ENCODE results near the gene FGF9.

FGF9 gene

GRCh38 chr13:21675095-21675991 lies 4.5 kb downstream of the FGF9 start:
- no peak for DNase-seq

GRCh38 chr13:21676611-21677021 lies 5.7 kb downstream of the FGF9 start:
- DNase-seq: no peak

- no peak for DNase-seq
Measured at GRCh38 chr13:21677075-21677623, 6.3 kb downstream of the FGF9 start.

GRCh38 chr13:21683034-21683733 lies 12.3 kb downstream of the FGF9 start:
- peak; percentile 67 for DNase-seq

GRCh38 chr13:21684576-21684975 lies 13.7 kb downstream of the FGF9 start:
- DNase-seq: no peak

GRCh38 chr13:21685485-21686064 lies 14.7 kb downstream of the FGF9 start:
- no peak for DNase-seq

GRCh38 chr13:21686751-21687391 lies 16.0 kb downstream of the FGF9 start:
- no peak for DNase-seq

- no peak for DNase-seq
Measured at GRCh38 chr13:21688056-21688455, 17.2 kb downstream of the FGF9 start.

GRCh38 chr13:21689097-21689496 lies 18.2 kb downstream of the FGF9 start:
- DNase-seq: no peak

- no peak for DNase-seq
Measured at GRCh38 chr13:21690955-21691354, 20.1 kb downstream of the FGF9 start.

- DNase-seq: no peak
Measured at GRCh38 chr13:21691500-21691899, 20.6 kb downstream of the FGF9 start.

- no peak for DNase-seq
Measured at GRCh38 chr13:21691928-21692327, 21.1 kb downstream of the FGF9 start.

GRCh38 chr13:21694831-21695230 lies 24.0 kb downstream of the FGF9 start:
- DNase-seq: no peak

- DNase-seq: no peak
Measured at GRCh38 chr13:21695546-21695945, 24.7 kb downstream of the FGF9 start.

GRCh38 chr13:21696865-21697448 lies 26.1 kb downstream of the FGF9 start:
- DNase-seq: no peak

GRCh38 chr13:21698817-21699679 lies 28.2 kb downstream of the FGF9 start:
- DNase-seq: no peak

- no peak for DNase-seq
Measured at GRCh38 chr13:21701460-21701859, 30.6 kb downstream of the FGF9 start.

- DNase-seq: no peak
Measured at GRCh38 chr13:21703846-21704245, 33.0 kb downstream of the FGF9 start.

- DNase-seq: no peak
Measured at GRCh38 chr13:21707586-21707985, 36.7 kb downstream of the FGF9 start.

GRCh38 chr13:21709697-21710096 lies 38.8 kb downstream of the FGF9 start:
- no peak for DNase-seq

- DNase-seq: no peak
Measured at GRCh38 chr13:21710163-21710562, 39.3 kb downstream of the FGF9 start.

- no peak for DNase-seq
Measured at GRCh38 chr13:21717817-21718216, 46.9 kb downstream of the FGF9 start.

Measured in HCEC 1CT (cell line).